Fibroblast of skin of right biceps (primary cell): ENCODE measurements around the gene COG8.
"Not testable (repeated sequence)": the region's sequence is repeated elsewhere in the genome, so short reads cannot be mapped to it uniquely, and the experiment has no call there.

Experiments used
- DNase-seq: peaks from one replicate; pipeline ENCODE4 v3.0.0-alpha.2; 2013

The COG8 gene, protein sequence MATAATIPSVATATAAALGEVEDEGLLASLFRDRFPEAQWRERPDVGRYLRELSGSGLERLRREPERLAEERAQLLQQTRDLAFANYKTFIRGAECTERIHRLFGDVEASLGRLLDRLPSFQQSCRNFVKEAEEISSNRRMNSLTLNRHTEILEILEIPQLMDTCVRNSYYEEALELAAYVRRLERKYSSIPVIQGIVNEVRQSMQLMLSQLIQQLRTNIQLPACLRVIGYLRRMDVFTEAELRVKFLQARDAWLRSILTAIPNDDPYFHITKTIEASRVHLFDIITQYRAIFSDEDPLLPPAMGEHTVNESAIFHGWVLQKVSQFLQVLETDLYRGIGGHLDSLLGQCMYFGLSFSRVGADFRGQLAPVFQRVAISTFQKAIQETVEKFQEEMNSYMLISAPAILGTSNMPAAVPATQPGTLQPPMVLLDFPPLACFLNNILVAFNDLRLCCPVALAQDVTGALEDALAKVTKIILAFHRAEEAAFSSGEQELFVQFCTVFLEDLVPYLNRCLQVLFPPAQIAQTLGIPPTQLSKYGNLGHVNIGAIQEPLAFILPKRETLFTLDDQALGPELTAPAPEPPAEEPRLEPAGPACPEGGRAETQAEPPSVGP

DNA sequence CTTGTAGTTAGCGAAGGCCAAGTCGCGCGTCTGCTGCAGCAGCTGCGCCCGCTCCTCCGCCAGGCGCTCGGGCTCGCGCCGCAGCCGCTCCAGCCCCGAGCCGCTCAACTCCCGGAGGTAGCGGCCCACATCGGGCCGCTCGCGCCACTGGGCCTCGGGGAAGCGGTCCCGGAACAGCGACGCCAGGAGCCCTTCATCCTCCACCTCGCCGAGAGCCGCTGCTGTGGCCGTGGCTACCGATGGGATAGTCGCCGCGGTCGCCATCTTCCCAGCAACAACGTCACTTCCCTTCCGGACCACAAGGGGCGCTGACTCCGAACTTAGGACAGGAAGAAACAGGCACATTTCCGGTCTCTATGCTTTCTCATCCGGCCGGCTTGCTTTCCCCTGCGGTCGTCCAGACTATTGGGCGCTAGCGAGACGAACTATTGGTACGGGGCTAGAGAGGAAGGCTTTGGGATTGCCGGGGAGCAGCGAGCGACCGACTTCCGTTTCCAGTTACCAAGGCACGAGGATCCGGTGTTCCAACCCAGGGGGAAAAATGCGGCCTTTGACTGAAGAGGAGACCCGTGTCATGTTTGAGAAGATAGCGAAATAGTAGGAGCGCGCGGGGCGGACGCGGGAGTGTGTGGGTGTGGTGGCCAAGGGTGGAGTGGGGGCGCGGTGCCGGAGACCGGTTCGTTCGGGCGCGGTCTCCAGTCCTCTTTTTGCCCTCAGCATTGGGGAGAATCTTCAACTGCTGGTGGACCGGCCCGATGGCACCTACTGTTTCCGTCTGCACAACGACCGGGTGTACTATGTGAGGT, at the start of gene COG8, which contains the start of gene NIP7:
Gene COG8, minus strand, starts transcription at position 276 of the 806 bp plus-strand sequence. Its CDS starts 12 bp downstream, at position 264.
Gene NIP7, plus strand, starts transcription at position 484 of the 806 bp plus-strand sequence. Its CDS starts 58 bp downstream, at position 542.
- peak; percentile 99 for DNase-seq

DNA sequence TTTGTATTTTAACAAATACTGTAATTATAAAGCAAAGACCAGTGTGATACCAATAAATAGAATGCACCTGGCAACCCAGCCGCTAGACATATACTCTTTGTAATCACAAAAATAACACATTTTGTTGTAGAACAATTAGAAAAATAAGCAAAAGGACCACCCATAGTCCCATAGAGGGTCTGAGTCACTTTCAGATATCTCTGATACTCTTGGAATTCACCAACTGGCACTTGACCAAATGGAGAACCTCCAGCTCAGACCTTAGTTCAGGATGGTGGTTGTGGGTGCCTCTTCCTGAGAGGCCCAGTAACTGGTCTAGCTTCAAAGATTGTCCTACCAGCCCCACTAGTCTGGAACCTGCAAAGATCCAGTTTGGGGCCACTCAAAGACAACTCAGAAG, 47.2 kb upstream of the COG8 start:
- peak; percentile 82 for DNase-seq

DNA sequence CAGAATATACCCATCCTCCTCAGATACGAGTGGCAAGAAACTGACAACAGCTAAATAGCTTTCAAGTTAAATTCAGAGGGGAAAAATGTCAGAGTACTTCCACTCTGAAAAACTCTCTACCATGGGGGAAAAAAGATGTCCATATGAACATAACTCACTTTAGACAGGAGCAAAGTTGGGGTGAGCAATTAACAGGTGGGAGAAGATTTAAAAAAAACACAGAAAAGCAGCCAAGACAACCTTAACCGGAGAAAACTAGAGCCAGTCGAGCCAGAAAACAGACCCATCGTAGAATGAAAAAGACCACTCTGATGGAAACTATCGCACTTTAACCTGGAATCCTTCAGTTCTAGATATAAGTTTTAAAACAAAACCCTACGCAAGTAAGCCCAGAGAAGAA, 45.6 kb upstream of the COG8 start:
- no peak for DNase-seq

DNA sequence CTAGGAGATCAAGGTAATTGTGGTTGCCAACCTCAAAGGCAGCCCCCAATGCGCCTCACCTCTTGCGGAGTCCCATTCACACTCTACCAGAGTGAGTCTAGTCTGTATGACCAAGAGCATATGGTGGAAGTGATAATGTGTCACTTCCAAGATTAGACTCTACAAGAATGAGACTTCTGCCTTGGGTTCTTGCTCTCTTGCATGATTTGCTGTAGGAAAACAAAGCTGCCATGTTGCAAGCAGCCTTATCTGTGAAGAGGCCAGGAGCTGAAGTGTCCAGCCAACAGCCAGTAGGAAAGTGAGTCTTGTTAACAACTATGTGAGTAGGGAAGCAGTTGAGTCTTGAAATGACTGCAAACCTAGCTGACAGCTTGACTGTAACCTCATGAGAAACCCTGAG, 43.1 kb upstream of the COG8 start:
- DNase-seq, result no peak

DNA sequence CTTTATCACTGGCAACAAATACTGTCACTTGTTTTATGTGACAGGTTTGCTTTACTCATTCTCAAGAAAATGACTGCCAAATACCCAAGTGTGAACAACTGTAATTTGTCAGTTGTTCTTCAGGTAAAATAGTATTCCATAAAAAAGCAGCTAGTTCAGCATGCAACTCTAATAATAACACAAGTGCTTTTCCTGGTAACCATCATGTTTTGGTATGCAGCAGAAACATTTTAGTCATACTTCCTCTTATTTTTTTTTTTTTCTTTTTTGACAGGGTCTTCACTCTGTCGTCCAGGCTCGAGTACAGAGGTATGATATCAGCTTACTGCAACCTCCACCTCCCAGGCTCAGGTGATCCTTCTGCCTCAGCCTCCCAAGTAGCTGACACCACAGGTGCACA, 41.9 kb upstream of the COG8 start:
- no peak for DNase-seq

DNA sequence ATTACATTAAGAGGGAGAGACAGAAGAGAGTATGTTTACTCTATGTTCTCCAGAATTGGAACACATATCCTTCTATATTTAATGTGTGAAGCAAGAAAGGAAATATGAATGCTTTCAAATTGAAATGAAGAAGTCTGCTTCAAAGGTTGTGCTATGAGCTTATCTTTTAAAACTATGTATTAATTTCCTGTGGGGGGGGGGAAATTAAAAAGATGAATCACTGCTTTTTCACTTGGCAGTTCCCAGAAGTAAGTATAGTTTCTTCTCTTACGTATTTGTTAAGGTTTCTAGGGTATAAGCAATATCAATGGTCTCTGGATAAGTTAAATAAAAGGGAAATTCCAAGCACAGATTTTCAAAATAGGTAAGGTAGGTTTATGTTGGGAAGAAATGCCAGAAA, 39.4 kb upstream of the COG8 start:
- peak; percentile 15 for DNase-seq

DNA sequence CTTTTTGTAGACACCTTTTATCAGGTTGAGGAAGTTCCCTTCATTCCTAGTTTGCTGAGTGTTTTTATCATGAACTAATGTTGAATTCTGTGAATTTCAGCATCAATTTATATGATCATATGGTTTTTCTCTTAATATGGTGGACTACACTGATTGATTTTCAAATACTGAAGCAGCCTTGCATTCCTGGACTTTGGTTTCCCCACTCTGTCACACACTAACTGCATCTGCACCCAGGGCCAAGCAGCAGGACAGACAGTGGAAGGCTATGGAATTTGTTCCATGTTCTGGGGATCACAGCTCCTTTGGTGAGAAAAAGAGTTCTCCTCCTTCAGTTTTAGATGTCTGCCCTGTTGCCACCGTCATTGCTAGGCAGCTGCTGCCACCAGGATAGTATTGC, 38.7 kb upstream of the COG8 start:
- DNase-seq, result no peak

DNA sequence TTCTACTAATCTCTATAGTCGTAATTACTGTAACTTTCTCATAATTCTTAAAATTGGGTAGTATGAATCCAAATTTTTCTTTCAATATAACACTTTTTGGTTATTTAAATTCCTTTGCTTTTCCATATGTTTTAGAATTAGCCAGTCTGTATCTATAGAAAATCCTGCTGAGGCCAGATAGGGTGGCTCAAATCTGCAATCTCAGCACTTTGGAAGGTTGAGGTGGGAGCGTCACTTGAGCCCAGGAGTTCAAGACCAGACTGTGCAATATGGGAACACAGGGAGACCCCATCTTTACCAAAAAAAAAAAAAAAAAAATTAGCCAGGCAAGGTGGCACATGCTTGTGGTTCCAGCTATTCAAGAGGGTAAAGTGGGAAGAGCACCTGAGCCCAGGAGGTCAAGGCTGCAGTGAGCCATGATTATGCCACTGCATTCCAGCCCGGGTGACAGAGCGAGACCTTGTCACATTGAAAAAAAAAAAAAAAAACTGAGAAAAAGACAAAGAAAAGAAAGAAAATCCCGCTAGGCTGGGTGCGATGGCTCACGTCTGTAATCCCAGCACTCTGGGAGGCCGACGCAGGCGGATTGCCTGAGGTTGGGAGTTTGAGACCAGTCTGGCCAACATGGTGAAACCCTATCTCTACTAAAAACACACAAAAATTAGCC, 37.2 kb upstream of the COG8 start:
- no peak for DNase-seq

DNA sequence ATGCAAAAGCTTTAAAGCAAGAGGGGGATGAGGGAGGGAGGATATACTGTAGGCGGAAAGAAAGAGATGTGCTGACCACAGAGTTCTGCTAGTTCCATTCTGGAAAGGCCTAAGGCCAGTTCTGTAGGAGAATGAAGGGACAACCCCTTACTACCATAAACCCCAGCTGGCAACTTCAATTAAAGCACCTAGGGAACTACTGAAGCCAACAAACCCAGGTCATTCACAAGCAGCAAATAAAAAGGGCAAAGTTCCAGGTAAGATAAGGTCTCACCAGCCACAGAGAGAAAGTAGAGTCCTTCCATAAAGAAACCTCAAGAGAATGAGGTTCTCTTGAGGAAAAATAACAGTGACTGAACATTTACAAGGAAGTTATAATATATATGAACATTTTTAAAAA, 33.7 kb upstream of the COG8 start:
- no peak for DNase-seq

DNA sequence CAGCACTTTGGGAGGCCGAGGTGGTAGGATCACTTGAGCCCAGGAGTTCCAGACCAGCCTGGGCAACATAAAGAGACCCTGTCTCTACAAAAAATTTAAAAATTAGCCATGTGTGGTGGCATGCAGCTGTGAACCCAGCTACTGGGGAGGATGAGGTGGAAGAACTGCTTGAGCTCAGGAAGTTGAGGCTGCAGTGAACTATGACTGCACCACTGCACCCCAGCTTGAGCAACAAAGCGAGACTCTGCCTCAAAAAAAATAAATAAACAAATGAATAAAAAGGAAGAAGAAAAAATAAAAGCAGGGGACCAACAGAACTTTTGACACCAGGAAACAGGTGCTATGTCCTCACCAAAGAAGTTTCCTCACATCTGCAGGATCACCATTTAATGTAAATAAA, 32.2 kb upstream of the COG8 start:
- DNase-seq, result no peak

DNA sequence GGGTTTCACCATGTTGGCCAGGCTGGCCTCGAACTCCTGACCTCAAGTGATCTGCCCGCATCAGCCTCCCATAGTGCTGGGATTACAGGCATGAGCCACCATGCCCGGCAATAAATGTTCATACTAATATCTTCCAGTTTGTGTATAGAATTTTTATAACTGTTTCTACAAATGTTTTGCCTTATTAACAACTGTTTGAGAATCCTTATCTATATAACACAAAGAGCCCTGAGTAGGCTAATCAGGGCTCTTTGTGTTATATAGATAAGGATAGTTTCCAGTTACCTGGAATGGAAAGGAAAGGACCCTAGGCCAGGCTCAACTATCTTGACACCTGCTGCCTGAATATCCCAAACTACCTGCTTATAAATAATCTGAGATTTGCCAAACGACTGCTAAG, 29.5 kb upstream of the COG8 start:
- no peak for DNase-seq

DNA sequence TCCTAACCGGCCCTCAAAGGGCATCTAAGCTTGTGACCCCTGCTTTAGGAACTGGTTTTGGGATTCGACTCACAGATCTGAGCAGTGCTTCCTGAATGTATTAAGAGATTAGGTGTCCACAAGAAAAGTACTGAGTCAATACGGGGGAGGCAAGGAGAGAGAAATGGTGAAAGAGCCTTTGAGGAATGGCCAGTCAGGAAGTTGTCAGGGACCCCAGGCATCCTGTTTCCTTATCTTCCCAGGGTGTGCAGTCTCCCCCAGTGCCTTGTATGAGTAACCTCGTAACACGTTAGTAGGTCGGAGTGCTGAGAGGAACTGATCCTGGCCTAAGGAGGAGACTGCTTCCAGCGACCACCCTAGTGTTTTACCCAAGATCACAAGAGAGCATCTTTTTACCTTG, 28.6 kb upstream of the COG8 start:
- DNase-seq, result peak; percentile 6

DNA sequence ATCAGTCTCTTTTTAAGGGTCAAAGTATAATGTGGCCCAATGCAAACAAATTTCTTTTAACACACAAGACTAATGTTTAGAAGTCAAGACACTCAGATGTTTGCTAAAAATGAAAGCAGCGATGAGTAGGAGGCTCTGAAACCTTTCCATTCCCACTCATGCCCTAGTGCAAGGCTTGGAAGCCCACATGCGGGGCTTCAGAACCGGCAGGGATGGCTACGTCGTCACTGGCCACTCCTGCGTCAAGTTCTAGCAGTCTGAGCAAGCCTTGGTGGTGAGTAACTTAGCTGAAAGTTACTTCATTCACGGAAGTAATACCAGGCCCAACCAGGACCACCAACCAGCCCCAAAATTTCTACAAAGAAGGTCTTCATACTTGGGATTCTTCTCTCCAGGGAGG, 27.1 kb upstream of the COG8 start:
- no peak for DNase-seq

DNA sequence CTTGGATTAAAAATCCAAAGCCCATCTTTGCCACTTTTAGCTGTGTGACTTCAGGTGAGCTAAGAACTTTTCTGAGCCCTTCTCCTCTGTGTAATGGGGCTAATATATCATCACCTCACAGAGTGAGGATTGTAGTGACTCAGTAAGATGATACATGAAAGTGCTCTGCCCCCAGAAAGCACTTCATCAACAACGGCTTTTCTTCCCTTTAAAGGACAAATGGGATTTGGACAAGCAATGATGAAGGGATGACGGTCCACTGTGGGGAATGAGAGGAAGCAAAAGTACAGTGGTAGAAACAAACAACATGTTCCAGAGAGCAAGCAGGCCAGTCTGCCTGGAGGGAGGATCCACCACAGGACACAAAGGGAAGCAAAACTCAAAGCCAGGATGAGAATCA, 26.5 kb upstream of the COG8 start:
- peak; percentile 6 for DNase-seq

DNA sequence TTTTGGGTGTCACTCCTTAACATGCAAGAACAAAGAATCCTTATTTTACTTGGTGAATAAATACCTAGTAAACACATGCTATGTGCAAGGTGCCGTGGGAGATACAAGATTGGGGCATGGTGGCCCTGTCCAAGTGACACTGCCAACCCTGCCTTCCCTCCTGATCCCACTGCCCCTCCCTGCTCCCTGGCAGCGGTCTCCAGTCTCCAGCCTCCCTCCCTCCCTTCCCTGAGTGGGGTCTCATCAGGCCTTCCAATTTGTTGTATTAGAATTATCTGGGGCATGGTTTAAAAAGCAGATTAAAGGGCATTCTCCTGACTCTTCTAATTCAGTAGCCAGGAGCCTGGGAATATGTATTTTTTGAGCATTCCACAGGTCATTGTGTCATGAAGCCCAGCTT, 24.7 kb upstream of the COG8 start:
- DNase-seq, result no peak

DNA sequence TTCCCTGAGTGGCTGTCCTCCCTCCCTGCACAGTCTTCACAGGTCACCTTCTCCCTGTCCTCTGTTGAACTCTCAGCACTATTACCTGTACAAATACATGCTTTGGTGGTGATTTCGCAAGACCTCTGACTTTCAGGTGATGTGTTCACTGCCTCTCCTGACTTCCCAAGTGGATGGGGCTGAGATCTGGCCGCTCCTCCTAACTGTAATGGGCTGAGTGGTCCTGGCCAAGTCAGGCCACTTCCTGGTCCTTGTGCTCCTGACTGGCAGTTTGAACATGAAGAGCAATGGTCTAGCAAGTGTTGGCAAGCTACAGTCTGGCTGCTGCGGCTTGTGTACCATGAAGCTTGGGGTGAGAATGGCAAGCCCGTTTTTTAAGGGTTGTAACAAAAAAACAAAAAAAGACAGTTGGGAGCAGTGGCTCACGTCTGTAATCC, 23.9 kb upstream of the COG8 start:
- no peak for DNase-seq

DNA sequence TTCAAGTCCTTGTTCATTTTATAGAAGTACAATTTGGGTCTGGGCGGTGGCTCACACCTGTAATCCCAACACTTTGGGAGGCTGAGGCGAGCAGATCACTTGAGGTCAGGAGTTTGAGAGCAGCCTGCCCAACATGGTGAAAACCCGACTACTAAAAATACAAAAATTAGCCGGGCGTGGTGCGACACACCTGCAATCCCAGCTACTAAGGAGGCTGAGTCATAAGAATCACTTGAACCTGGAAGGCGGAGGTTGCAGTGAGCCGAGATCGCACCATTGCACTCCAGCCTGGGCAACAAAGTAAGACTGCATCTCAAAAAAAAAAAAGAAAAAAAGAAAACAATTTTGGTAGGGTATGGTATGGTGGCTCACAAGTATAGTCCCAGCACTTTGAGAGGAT, 20.7 kb upstream of the COG8 start:
- not testable (repeated sequence) for DNase-seq

DNA sequence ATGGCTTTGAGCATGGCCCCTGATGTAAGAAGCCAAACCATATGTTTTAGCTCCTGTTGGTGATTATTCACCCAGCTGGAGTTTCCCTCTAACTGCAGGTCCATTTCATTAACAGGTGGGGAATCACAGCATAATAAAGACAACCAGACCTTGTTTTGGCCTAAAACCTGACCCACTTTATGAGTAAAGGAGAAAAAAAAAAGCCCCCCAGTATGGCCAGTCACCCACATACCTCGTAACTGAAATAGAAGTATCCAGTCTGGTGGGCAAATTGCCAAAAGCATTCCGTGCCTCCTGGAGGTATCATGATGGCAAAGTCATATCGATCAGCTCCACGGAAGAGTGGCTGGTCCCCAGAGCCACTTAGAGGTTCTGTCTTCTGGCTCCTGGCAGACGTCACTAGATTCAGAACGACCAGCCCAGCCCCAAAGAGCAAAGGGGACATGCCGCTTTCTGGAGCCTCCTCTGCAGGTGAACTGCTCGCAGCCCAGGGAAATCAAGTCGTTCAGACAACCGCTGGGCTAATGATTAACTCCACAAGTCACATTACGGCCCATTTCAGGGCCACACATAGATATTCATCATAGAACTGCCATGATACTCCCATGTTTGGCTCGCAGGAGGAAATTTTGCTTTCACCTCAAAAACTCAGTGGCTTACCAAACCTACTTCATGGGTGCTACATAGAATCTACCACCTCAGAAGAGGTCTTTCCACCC, 12.1 kb upstream of the COG8 start, which contains the start of gene TMED6:
Gene TMED6, minus strand, starts transcription at position 478 of the 719 bp plus-strand sequence. Its CDS starts 33 bp downstream, at position 445.
- DNase-seq, result no peak

DNA sequence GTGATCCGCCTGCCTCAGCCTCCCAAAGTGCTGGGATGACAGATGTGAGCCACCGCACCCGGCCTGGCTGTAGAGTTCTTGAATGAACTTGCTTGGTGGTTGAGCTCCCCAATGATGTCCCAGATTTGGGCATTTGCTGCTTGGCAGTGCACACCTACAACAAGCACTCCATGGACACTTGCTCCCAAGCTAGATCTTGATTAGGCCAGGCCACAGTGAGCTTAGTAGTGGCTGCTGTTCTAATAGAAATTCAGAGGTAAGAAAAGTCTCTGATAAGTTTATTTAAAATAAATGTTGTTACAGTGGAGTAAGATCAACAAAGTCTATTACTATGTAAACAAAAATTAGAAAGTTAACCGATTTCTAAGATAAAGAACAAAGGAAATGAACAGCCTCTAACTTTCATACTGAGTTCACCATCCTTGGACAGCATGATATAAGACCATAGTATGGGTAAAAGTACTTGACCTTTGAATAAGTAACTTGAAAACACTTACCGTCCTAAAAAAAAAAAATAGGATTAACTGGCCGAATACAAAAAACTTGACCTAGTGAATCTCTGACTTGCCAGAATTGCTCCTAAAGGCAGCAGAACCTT, 11.3 kb upstream of the COG8 start:
- no peak for DNase-seq

DNA sequence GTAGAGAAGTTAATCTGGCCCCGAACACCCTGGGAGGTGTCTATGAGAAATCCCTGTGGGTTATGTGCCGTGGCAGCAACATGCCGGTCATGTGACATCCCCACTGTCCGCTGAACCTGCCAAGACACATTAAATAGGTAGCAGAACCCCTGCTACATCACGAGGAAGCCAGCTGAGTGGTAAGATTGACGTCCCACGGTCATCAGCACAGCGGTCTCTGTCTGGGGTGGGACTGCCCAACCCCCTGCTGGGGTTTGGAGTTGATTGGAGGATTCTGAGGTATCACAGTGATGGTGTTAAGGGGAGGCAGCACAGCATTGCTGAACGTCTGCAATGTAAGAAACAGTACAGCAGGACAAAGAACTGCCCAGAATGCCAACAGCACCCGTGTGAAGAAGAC, 10.2 kb upstream of the COG8 start:
- no peak for DNase-seq

DNA sequence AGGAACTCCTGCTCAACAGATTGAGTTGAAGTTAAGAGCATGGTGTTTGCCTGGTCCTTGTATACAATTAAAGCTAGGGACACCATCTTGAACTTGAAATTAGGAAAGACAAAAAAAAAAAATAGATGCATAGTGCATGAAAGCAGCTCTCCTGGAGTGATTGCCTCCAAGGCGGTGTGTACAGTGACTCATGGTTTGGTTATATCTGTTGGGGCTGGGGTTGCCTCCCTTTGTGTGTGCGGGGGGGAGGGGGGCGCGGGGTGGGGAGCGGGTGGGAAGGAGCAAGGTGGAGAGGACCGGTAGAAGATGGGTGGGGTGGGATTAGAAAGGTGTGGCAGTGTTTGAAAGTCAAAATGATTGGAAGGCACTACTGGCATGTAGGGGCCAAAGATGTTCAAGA, 8.9 kb upstream of the COG8 start:
- DNase-seq, result no peak

DNA sequence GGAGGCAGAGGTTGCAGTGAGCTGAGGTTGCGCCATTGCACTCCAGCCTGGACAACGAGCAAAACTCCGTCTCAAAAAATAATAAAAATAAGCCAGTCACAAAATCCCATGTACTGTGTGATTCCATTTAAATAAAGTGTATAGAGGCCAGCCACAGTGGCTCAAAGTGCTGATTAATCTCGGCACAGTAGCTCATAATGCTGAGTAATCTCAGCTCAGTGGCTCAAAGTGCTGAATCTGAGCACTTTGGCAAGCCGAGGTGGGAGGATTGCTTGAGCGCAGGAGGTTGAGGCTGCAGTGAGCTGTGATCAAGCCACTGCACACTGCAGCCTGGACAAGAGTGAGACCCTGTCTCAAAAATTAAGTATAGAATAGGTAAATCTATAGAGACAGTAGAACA, 7.3 kb upstream of the COG8 start:
- no peak for DNase-seq
